Measurements from ENCODE around the gene HRH2. TPM values are rescaled to one million over a fixed set of nuclear protein-coding genes. Genes with fewer than 3 reads are reported as not detected.

Gene HRH2
- total RNA-seq, 1 donor from 2014 or later: 7.5 TPM

DNA sequence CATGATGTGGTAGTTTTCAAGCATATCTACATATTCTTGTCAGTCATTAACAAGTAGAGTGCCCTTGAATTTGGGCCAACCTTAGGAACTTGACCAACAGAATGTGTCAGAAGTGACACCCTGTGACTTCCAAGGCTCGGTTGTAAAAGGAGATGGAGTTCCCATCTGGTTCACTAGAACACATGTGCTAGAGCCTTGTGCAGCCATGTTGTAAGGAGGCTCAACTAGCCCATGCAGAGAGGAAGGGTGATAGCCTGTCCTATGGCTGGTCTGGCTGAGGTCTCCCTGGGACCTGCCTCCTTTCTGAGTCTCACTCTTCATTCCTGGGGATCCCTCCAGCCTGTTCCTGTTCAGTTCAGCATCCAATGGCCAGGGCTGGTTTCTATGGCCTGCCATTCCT, 28.1 kb upstream of the HRH2 start:
- no peak for DNase-seq (ENCODE audit: low spot score in 2 of 2)
- intact Hi-C loops (cut with DNase I): no loop called here
- no peak overlapping the region for H3K27ac ChIP-seq
- H3K4me3 ChIP-seq: no peak overlapping the region
- H3K9me3 ChIP-seq: peaks cover 0 to 6% of the 10 kb centered on the region in 2 donors
- H3K27me3 ChIP-seq: no peaks in the 10 kb centered on the region
- no peaks in the 10 kb centered on the region for H3K4me1 ChIP-seq
- TF ChIP-seq, protein P1, sequence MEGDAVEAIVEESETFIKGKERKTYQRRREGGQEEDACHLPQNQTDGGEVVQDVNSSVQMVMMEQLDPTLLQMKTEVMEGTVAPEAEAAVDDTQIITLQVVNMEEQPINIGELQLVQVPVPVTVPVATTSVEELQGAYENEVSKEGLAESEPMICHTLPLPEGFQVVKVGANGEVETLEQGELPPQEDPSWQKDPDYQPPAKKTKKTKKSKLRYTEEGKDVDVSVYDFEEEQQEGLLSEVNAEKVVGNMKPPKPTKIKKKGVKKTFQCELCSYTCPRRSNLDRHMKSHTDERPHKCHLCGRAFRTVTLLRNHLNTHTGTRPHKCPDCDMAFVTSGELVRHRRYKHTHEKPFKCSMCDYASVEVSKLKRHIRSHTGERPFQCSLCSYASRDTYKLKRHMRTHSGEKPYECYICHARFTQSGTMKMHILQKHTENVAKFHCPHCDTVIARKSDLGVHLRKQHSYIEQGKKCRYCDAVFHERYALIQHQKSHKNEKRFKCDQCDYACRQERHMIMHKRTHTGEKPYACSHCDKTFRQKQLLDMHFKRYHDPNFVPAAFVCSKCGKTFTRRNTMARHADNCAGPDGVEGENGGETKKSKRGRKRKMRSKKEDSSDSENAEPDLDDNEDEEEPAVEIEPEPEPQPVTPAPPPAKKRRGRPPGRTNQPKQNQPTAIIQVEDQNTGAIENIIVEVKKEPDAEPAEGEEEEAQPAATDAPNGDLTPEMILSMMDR (IDR thresholded peaks at IDR 0.05): no peak
- no peaks in the 10 kb centered on the region for H3K36me3 ChIP-seq

DNA sequence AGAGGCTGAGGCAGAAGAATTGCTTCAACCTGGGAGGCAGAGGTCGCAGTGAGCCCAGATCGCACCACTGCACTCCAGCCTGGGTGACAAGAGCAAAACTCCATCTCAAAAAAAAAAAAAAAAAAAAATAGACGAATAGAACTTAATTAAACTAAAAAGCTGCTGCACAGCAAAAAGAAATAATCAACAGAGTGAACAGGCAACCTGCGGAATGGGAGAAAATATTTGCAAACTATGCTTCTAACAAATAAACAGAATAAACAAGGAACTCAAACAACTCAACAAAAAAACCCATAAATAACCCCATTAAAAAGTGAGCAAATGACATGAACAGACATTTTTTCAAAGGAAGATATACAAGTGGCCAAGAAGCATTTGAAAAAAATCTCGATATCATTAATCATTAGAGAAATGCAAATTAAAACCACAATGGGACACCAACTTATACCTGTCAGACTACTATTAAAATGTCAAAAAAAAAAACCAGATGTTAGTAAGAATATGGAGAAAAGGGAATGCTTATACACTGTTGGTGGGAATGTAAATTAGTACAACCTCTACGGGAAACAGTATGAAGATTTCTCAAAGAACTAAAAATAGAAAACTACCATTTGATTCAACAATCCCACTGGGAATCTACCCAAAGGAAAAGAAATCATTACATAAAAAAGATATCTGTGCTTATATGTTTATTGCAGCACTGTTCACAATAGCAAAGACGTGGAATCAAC, 21.9 kb upstream of the HRH2 start:
- no peaks in the 10 kb centered on the region for H3K9me3 ChIP-seq
- intact Hi-C loops (cut with DNase I): no loop called here
- DNase-seq (ENCODE audit: low spot score in 2 of 2): no peak
- H3K27me3 ChIP-seq: no peaks in the 10 kb centered on the region
- TF ChIP-seq, protein P1 (IDR thresholded peaks at IDR 0.05): no peak
- H3K4me3 ChIP-seq: no peak overlapping the region
- no peaks in the 10 kb centered on the region for H3K36me3 ChIP-seq
- H3K4me1 ChIP-seq: no peaks in the 10 kb centered on the region
- no peak overlapping the region for H3K27ac ChIP-seq

DNA sequence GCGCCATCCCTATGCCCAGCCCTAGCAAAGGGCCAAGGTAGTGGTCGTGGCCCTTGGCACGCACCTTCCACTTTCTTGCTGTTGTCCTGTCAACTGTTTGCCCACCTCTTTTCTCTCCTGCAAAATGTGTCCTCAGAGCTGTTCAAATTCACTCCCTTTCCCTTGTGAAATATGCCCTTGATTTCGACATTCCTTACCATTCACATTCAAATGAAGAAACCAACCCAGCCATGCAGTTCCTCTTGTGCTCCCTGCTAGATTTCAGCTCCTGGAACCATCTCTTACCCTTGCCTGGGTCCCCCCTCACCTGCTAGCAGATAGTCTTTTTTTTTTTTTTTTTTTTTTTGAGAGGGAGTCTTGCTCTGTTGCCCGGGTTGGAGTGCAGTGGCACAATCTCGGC, 19.6 kb upstream of the HRH2 start:
- Histone ChIP-seq H3K27ac (no peak overlapping the region), H3K36me3 (no peaks in the 10 kb centered on the region), H3K9me3 (no peaks in the 10 kb centered on the region), H3K4me1 (no peaks in the 10 kb centered on the region), H3K27me3 (no peaks in the 10 kb centered on the region), H3K4me3 (no peak overlapping the region)
- no peak for DNase-seq (ENCODE audit: low spot score in 2 of 2)
- TF ChIP-seq, protein P1 (IDR thresholded peaks at IDR 0.05): no peak
- intact Hi-C loops (cut with DNase I): no loop called here

DNA sequence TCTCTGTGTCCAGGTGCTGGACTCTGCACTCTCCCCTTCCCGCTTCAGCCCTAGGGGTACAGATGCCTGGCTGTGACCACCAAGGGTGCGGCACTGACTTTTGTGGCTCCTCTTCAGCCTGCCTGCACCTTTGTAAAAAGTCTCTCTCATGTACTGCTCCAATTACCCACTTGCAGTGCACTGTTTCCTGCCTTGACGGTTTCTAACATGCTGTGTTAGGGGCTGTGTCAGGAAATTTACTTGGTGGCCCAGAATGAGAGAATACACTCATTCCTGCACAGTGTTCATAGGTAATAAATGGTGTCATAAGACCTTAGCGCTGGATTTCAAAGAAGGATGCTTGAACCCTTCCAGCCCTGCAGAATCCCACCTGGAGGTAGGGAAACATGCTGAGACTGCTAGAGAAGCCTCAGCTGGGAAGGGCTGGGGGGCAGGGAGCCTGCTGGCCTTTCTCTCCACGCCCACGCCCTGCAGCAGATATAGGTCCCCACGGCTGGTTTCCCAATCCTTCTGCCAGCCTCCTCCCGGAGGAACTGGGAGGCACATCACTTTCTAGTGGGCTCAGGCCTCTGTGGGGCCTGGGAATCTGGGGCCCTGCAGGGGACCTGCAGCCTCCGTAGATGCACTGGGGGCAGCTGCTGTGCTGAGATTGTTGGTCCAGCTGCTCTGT, 17.6 kb upstream of the HRH2 start:
- DNase-seq (ENCODE audit: low spot score in 2 of 2): no peak
- TF ChIP-seq, protein P1 (IDR thresholded peaks at IDR 0.05): no peak
- Histone ChIP-seq H3K9me3 (no peaks in the 10 kb centered on the region), H3K27me3 (no peaks in the 10 kb centered on the region), H3K4me1 (no peaks in the 10 kb centered on the region), H3K27ac (no peak overlapping the region), H3K36me3 (no peaks in the 10 kb centered on the region), H3K4me3 (no peak overlapping the region)
- intact Hi-C loops (cut with DNase I): no loop called here

- Histone ChIP-seq H3K27me3 (no peaks in the 10 kb centered on the region), H3K4me3 (no peak overlapping the region), H3K36me3 (no peaks in the 10 kb centered on the region), H3K27ac (no peak overlapping the region), H3K9me3 (no peaks in the 10 kb centered on the region), H3K4me1 (no peaks in the 10 kb centered on the region)
- intact Hi-C loops (cut with DNase I): no loop called here
- no peak for DNase-seq (ENCODE audit: low spot score in 2 of 2)
- TF ChIP-seq, protein P1 (IDR thresholded peaks at IDR 0.05): no peak
Measured at GRCh38 chr5:175642998-175643397, 14.9 kb upstream of the HRH2 start.
